ENCODE measurements around the gene SPRYD7.

DNA sequence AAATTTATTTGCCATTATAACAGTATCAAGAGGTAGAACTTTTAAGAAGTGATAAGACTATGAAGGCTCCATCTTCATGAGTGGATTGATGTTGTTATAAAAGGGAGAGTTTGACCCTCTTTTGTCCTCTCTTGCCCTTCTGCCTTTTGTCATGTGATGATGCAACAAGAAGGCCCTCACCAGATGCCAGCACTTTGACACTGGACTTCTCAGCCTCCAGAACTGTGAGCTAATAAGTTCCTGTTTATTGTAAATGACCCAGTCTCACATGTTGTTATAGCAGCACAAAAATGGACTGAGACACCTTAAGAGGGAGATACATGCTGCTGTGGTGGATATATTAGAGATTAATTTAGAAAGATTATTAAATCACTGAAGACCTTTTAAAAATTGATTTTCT is 71.6 kb downstream of the SPRYD7 start:
- TF ChIP-seq, protein P1, sequence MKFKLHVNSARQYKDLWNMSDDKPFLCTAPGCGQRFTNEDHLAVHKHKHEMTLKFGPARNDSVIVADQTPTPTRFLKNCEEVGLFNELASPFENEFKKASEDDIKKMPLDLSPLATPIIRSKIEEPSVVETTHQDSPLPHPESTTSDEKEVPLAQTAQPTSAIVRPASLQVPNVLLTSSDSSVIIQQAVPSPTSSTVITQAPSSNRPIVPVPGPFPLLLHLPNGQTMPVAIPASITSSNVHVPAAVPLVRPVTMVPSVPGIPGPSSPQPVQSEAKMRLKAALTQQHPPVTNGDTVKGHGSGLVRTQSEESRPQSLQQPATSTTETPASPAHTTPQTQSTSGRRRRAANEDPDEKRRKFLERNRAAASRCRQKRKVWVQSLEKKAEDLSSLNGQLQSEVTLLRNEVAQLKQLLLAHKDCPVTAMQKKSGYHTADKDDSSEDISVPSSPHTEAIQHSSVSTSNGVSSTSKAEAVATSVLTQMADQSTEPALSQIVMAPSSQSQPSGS (tag by site-specific recombination; IDR thresholded peaks at IDR 0.05; ENCODE audit: low read depth) = no peak
- TF ChIP-seq, protein P2, sequence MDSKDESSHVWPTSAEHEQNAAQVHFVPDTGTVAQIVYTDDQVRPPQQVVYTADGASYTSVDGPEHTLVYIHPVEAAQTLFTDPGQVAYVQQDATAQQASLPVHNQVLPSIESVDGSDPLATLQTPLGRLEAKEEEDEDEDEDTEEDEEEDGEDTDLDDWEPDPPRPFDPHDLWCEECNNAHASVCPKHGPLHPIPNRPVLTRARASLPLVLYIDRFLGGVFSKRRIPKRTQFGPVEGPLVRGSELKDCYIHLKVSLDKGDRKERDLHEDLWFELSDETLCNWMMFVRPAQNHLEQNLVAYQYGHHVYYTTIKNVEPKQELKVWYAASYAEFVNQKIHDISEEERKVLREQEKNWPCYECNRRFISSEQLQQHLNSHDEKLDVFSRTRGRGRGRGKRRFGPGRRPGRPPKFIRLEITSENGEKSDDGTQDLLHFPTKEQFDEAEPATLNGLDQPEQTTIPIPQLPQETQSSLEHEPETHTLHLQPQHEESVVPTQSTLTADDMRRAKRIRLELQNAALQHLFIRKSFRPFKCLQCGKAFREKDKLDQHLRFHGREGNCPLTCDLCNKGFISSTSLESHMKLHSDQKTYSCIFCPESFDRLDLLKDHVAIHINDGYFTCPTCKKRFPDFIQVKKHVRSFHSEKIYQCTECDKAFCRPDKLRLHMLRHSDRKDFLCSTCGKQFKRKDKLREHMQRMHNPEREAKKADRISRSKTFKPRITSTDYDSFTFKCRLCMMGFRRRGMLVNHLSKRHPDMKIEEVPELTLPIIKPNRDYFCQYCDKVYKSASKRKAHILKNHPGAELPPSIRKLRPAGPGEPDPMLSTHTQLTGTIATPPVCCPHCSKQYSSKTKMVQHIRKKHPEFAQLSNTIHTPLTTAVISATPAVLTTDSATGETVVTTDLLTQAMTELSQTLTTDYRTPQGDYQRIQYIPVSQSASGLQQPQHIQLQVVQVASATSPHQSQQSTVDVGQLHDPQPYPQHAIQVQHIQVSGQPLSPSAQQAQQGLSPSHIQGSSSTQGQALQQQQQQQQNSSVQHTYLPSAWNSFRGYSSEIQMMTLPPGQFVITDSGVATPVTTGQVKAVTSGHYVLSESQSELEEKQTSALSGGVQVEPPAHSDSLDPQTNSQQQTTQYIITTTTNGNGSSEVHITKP (tag by site-specific recombination; IDR thresholded peaks at IDR 0.05) = no peak
- TF ChIP-seq, protein P3, sequence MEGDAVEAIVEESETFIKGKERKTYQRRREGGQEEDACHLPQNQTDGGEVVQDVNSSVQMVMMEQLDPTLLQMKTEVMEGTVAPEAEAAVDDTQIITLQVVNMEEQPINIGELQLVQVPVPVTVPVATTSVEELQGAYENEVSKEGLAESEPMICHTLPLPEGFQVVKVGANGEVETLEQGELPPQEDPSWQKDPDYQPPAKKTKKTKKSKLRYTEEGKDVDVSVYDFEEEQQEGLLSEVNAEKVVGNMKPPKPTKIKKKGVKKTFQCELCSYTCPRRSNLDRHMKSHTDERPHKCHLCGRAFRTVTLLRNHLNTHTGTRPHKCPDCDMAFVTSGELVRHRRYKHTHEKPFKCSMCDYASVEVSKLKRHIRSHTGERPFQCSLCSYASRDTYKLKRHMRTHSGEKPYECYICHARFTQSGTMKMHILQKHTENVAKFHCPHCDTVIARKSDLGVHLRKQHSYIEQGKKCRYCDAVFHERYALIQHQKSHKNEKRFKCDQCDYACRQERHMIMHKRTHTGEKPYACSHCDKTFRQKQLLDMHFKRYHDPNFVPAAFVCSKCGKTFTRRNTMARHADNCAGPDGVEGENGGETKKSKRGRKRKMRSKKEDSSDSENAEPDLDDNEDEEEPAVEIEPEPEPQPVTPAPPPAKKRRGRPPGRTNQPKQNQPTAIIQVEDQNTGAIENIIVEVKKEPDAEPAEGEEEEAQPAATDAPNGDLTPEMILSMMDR (tag by site-specific recombination; IDR thresholded peaks at IDR 0.05) = no peak
- TF ChIP-seq ZNF37A (tag by site-specific recombination; IDR thresholded peaks at IDR 0.05) (no peak), ZFP37 (tag by site-specific recombination; IDR thresholded peaks at IDR 0.05) (no peak), TCF7L2 (IDR thresholded peaks at IDR 0.05; ENCODE audit: borderline replicate concordance, low read depth, low read length) (no peak), ZSCAN16 (tag by site-specific recombination; IDR thresholded peaks at IDR 0.05) (no peak)
